GM04503 (cell line): ENCODE measurements around the gene STIMATE.
A peak's percentile ranks its signal among the peaks of the same experiment; 100 is the strongest.

Source experiments
- DNase-seq: peaks from one replicate; pipeline ENCODE4 v3.0.0-alpha.2; 2012; ENCODE audit warnings: low read depth

The STIMATE gene

DNA sequence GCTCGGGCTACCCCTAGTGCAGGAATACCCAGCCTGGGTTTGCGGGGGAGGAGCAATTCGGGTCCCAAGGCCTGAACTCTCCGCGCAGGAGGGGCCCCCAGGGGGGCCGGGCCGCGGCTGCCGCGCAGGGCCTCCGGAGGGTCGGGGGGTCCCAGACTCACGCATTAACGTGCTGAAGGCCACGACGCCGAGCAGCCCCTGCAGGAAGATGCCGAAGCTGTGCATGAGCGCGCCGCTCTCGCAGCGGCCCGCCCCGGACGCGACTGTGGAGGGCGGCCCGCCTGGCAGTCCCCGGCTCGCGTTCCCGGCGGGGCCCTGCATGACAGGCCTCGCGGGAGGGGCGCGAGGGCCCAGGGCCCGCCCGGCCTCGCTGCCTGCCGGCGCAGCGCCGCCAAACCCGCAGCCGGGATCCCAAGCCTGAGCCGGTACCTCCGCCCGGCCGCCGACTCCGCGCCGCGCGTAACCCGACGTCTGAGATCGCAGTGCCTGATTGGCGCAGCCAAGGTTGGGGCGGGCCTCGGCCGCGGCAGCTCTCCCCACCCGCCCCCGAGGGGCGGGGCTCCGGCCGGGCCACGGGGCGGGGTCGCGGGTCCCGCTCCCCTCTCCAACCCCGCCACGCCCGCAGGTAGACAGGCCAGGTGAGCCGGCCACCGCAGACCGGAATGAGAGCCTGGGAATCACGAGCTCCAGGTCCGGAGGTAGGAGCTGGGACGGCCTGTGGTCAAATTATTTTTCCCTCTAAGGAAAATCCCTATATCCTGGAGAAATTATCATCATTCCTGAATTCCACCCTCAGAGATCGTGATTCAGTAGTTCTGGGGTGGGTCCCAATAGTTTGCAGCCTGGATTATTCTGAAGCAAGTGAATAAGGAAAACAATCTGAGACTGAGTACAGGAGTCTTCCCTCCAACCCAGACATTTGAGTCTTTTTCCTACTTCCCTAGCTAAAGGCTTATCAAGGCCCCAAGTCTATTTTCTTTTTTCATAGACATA lies at the start of gene STIMATE:
Gene STIMATE, minus strand, starts transcription at position 419 of the 993 bp plus-strand sequence. Its CDS starts 98 bp downstream, at position 321.
- DNase-seq: no peak

DNA sequence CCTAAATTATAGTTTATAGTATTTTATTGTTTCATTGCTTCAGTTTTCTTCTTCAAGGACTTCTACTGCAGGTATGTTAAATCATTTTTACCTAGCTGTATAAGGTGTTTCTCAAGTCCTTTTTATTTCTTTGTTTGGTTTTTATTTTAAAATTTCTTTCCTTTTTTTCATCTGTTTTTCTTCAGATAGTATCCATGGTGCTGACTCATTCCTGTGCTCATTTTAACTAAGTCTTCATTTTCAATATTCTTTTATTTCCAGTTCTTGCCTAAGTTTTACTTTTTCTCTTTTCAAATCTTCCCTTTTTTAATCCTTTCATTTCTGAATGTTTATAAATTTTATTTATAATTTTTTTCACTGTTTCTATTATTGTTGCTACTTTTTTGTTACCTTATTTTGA lies 42.3 kb upstream of the STIMATE start:
- DNase-seq: no peak

DNA sequence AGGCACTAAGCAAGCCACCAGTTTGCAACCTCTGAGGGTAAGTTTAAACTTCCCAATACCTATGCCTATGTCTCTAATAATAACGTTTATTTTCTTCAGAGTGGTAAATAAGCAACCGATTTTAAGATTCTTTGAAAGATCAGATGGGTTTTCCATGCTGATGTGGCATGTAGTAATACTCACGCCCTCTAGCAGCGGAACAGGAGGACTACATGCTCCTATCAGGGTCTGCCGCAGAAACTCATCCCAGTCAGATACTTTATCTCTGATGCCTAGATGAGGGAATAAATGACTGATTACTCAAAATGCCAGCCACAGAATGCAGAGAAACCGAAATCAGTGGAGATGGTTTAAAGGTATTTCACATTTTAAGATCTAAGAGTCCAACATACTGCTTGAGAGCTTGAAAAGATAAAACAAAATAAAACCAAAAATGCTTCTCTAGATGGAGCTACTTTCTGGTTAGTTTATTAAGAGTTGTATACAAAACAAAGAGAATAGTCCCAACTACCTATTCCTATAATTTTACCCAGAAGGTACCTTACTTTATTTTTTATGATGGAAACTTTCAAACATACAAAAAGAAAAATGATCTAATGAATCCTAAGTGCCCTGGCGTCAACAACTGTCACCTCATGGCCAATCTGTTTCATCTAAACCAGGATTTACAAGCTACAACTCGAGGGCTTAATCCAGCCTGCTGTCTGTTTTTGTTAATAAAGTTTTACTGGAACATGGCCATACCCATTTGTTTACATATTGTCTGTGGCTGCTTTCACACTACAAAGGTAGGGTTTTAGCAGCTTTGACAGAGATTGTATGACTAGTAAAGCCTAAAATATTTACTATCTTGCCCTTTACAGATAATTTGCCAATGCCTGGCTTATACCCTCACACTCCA lies 37.5 kb upstream of the STIMATE start:
- peak; percentile 3 for DNase-seq

DNA sequence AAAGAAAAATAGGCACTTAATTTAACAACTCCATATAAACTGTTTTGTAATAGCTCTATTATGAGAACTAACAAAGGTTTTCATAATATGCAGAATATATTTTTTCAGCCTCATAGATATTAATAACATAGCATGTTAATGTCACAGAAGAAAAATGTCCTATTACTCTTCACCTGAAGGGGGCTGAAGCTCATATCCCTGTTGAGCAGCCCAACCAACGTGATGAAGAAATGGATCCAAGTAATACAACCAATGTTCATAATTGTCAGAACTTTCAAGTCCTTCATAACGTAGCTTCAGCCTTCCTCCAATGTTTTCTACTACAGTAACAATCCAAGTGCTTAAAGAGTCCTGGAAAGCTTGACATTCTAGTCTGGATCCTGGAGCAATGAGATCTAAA lies 34.5 kb upstream of the STIMATE start:
- DNase-seq: no peak

DNA sequence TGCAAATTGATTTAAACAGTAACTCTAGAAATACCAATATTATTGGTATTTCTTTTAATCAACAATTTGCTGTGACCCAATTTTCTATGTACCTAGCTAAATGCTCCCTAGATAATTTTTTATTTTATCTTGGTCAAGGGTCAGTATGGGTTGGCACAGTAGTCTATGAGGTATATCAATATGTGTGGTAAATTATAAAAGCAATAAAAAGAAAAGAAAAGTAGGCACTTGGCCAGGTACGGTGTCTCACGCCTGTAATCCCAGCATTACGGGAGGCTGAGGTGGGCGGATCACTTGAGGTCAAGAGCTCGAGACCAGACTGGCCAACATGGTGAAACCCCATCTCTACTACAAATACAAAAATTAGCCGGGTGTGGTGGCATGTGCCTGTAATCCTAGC lies 34.0 kb upstream of the STIMATE start:
- no peak for DNase-seq

DNA sequence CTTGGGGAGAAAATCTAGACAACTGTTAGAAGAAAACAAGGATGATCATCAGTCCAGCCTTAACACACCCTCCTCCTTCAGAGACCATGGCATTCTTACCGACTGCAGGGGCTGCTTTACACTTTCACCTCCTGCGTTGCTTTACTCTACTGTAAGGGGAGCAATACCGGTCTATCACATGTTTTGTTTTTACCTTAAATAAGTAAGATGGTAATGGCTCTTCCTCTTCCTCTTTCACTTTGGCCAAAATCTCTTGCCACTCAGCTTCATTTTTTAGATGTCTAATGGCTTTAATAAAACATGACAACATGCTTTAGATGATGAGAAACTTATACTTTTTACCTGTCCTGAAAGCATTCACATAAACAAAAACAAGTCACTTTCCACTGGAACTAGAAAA lies 33.4 kb upstream of the STIMATE start:
- no peak for DNase-seq

DNA sequence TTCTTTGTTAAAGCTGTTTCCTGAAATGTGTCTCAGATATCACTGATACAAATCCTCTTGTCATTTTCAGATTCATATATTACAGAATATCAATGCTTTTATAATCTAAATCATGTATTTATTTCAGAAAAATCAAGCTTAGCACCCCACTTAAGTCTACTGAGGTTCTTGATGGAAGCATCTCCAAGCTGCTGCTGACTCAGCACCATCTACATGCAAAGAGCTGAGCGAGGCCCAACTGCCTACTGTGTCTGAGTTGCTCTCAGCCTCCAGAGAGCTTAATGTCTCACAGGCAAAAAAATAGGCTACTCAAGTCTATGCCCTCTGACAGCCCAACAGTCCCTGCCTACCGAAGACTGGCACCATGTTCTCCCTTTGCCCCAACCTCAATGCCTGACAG lies 29.2 kb upstream of the STIMATE start:
- DNase-seq: no peak

DNA sequence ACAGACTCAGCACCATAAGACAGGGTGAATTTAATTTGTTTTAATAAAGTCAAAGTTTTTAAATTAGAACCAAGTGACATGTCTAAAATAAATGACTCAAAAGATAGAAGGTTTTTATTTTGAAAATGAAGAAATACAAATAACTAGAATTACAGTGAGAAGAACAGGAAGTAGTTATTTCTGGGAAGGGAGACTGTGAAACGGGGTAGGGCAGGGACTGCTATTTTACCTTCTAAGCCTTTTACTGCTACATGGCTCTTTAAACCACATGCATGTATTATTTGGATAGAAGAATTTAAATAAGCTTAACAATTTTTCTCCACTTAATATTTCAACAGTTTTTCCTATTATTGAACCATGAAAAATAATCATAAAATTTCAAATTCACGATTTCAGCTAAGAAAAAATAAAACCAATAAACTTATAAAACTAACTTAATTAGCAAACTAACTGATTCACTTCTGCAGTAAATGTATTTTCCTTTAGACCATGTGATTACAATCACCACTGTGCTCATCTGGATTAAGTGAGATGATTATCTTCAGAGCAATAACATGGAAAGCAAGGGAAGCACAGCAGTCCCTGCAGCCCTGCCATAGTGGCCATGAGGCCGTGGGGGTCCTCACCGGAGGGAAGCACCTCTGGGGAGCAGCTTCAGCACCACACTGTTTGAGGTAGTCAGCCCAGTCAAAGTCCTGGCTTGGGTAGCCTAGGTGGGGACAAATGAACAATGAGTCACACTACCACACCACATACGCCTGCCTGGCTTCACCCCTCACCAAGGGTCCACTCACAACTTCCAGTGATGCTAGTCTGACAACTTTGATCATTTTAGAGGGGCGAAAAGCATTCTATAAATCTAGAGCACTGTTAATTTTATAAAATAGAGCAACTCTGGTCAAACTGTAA lies 28.3 kb upstream of the STIMATE start:
- no peak for DNase-seq

DNA sequence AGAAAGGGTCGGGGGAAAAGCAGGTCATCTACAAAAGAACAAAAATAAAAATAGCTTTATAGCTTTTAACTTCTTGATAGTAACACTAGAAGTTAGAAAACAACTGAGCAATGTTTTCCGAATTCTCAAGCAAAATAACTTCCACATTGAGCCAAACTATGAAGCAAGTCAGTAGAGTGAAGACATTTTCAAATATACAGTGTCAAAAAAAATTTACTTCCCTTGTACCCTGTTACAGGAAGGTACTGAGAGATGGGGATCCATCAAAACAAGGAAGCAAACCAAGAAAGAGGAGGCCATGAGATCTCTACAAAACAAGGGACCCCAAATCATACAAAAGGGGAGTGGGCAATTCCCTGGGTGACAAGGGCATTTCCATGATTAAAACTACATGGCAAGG lies 26.6 kb upstream of the STIMATE start:
- DNase-seq: no peak

DNA sequence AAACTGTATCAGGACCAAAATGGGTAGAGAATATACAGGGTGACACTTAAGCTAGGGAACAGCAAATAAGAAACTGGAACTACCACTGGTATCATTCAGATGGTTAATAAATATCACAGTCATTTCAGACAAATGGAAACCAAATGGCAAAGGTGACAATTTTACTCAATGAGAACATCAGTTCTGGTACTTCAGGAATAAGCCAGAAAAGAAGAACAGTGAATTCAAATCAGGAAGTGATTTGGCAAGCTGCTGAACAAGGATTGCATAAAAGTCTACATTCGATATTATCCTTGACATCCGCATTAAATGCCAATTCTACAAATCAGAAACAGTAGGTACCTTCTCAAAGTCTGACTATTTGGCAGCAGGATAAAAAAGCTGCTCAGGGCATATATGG lies 23.5 kb upstream of the STIMATE start:
- no peak for DNase-seq

DNA sequence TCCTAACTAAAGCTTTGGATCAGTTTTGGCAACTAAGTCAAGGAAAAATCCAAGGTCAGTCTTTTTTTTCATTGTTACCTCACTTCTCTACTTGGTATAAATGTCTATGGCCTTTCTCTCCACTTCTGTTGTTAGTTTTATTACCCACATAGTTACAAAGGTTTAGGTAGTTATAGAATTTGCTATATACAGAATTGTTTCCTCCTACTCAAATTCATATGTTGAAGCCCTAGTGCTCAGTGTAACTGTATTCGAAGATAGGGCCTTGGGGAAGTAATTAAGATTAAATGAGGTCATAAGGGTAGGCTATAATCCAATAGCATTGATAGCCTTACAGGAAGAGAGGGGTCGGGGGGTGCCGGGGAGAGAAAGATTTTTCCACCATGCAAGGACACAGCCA lies 19.7 kb upstream of the STIMATE start:
- no peak for DNase-seq

DNA sequence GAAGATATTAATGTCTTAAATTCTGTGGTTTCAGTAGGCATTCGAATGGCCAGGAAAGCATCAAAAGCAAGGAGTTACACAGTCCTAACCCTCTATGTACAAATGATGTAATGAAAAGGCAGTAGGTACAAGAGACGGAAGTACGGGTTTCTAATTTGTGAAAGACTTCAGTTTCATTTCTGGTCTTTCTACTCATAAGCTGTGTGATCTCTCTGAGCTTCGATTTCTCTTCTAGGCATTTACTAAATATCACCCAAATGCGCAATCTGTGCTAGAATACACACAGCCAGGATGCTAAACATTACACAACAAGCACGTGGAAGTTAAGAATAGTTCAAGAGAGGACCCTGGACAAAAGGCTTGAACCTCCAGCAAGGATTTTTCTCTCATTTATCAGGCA lies 17.9 kb upstream of the STIMATE start:
- no peak for DNase-seq

DNA sequence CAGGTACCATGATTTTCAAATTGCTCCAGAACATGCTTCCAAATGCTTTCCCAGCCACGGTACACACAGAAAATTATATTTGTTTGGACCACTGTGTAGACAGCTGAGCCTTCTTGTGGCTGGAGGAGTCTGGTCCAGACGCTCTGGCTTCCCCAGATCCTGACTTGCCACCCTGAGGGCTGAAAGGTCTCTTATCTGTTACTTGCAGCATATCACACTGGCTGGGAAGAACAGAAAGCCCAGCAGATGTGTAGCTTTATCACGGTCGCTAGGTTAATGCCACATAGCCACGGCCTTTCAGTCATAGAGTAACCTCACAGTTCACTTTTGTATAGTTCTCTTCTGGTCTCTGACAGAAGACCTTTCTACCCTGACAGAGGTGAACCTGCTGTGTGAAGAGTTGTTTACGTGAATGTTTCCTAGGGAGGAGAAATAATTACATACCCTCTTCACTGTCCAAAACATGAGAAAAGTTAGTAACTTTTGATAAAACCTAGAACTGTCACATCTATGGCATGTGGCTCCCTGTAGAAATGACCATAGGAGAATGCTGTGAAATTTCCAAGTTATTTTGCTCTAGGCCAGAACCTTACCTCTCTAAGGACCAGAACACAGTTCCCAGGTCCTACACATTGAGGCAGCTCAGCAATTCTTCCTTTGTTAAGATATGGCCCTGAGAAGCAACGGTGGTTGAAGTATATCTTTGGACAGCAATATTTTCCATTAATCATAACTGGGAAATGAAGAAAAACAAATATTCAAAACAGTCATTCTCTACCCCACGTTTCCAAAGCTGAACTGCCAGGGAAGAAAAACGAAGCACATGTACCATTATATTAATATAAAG lies 15.8 kb upstream of the STIMATE start:
- DNase-seq: no peak

DNA sequence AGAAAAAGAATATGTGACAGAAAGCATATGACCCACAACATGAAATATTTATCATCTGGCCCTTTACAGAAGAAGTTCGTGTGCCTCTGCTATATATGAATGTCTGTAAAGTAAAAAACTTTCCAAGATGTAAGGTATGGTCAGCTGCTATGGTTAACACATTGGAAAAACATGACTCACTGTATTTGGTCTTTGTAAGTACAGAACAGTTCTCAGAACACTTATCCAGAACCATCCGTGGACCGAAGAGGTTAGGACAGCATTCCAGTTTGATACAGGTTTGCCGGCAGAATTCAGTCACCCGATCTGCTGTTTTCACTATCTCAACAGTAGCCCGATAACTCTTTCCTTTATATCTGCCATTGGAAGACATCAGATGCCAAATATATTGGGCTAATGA lies 13.5 kb upstream of the STIMATE start:
- DNase-seq: no peak

DNA sequence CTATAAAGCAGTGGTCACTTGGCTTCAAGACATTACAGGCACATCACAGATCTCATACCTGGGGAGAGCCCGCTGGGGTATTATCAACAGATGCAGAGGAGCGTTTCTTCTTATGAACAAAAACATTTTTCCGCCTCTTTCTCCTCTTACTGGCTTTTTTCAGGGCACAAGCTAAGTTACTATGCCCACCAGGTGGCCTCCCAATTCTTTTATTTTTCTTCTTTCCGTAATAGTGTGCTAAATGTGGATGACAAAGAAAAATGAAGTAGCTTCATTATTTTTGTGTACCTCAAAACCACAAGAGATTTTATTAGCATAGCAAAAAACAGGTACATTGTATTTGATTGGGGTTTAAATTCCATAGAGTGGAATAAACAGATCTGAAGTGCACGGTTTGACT lies 10.1 kb upstream of the STIMATE start:
- DNase-seq: no peak

DNA sequence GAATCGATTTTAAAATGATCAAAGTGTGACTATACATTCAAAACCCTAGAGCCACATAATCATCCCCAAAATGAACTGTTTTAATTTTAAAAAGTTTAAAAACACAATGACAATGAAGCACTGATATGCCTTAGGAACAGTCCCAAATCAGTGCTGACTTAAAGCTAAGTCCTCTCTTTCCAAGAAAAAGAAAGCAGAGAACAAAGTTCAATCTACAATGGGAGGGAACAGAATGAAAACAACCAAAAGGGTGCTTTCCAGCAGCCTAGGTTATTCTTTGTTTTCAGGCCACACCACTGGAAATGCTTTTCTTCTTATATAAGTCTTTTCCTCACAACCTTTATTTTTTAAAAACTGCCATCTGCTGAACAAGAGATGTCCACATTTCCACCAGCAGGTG lies 7.2 kb upstream of the STIMATE start:
- no peak for DNase-seq

DNA sequence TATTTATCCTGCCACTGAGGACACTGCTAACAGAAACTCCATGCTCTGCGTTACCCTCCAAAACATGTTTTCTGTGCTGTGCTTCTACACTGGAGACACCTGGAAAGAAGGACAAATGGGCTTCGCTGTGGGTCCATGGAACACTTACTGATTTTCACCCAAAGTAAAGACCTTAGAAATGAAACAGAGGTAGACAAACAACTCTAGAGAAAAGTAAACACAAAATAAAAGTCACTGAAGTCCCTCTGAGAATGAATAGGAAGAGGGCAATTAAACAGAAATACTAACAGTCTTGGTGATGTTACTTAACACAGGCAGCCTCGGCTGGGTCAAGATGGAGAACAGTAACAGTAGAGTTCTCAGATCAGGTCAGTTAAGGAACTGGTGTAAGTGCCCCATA lies 6.7 kb upstream of the STIMATE start:
- no peak for DNase-seq

DNA sequence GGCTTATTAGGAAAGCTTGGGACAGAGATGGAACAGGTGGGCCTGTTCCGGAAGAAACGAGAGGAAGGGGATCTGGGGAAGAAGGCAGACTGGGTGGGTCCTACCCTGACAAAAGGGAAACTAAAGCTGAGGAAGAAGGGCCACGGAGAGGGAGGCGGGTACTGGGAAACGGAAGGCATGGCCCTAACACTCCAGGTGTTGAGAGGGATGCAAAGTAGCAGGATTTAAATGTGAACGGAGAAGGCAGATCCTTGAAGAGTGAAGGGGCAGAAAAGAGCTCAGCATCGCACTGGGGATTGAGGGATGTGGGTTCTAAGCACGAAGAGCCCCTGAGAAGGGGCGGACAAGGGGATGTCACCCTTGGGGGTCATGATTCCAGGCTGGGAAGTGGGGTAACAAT lies 735 bp downstream of the STIMATE start:
- no peak for DNase-seq

DNA sequence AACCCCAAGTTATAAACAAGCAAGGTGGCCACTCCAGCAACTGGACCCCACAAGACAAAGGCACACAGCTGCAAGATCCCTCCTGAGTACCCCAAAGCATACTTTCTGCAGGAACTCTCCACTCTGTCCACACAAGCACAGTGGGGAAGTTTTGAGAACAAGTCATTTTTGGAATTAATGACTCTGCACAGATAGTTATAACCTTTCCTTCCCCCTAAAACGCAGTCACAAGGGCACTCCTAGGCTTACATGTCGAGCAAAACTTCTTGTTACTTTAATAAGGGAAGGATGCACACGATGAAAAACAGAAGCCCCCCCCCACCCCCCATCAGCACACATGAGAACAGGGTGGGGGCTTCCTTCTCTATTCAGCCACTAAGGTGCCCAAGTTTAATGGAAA lies 1.2 kb downstream of the STIMATE start:
- no peak for DNase-seq

DNA sequence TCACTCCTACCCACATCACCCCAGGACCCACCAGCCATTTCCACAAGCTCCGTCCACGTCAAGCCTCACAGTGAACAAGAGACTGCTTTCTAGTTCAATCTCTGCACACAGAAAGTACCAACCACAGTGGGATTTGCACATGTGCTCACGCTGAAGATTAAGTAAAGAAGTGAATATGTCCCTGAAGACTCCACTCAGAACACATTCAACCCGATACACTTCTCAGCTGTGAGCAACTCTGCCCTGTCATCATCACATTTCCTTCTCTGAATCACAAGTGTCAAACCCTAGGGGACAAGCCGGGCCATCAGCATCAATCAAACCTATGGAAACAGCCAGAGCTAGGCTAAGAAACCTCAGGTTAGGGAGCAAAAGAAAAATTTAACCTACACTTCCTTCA lies 1.9 kb downstream of the STIMATE start:
- DNase-seq: no peak

DNA sequence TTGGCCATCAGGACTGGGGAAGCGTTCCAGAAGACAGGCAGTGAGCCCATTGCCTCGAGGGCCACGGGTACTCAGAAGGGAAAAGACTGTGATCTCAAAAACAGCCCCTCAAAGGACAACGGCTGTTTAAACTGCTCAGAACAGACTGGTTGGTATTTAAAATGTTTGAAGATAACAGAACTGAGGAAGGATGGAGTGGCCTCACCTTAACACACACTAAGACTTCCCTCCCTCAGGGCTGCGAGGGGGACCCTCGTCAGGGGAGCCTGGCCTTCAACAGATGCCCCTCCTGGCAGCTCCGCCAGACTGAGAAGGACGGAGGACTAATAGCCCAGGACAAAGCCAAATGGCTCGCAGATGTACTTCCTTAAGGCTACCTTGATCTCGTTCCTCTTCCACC lies 2.6 kb downstream of the STIMATE start:
- no peak for DNase-seq
